Keratinocyte (primary cell): ENCODE results near the gene TMEM202. TPM values are rescaled to one million over a fixed set of nuclear protein-coding genes. Genes with fewer than 3 reads are reported as not detected.

Source experiments
- DNase-seq: peaks from one replicate; pipeline ENCODE4 v3.0.0-alpha.2; 2011; ENCODE audit warnings: low read depth, missing footprints, low spot score
- FAIRE-seq: peaks from 2 replicates; lab custom pipeline; 2011; peaks lifted over from hg19 to GRCh38; lab: Jason Lieb, UNC
- H2AFZ ChIP-seq: 2 replicates; pipeline ENCODE4 v1.6.0; 2012; ENCODE audit warnings: low read length, control low read depth, inconsistent platforms; ENCODE audit not compliant: control insufficient read depth
- H3K27ac ChIP-seq: 2 replicates; pipeline ENCODE4 v1.5.1; 2011; ENCODE audit warnings: low read length; ENCODE audit not compliant: control insufficient read depth, insufficient read depth
- H3K27me3 ChIP-seq: 3 replicates; pipeline ENCODE4 v1.6.0; 2011; ENCODE audit warnings: low read length; ENCODE audit not compliant: control insufficient read depth, insufficient read depth; ENCODE audit errors: extremely low read depth
- H3K36me3 ChIP-seq, 2 experiments: 2 replicates in 1 of 2; 3 replicates in 1 of 2; pipeline ENCODE4 v1.5.1; 2011; ENCODE audit warnings: low read length in 2 of 2, mild to moderate bottlenecking in 1 of 2; ENCODE audit not compliant: control insufficient read depth in 2 of 2, insufficient read depth in 2 of 2; ENCODE audit errors: extremely low read depth in 1 of 2
- H3K4me1 ChIP-seq: 3 replicates; pipeline ENCODE4 v1.5.1; 2011; ENCODE audit warnings: low read length; ENCODE audit not compliant: control insufficient read depth, insufficient read depth; ENCODE audit errors: extremely low read depth
- H3K4me2 ChIP-seq: 3 replicates; pipeline ENCODE4 v1.6.0; 2011; ENCODE audit warnings: low read depth, low read length; ENCODE audit not compliant: control insufficient read depth, insufficient read depth; ENCODE audit errors: extremely low read depth
- H3K4me3 ChIP-seq, 3 experiments: fragments of 200-600 bp in 1 of 3; sonication (generic) in 1 of 3; 2 replicates in 2 of 3; 3 replicates in 1 of 3; pipeline ENCODE4 v1.5.1; 2011 to 2016; ENCODE audit warnings: low read length in 3 of 3, mild to moderate bottlenecking in 3 of 3, control low read depth in 2 of 3, inconsistent platforms in 1 of 3, low read depth in 1 of 3, mixed read lengths in 1 of 3, mixed run types in 1 of 3, moderate library complexity in 1 of 3; ENCODE audit not compliant: control insufficient read depth in 2 of 3, insufficient read depth in 2 of 3; ENCODE audit errors: extremely low read depth in 1 of 3
- H3K79me2 ChIP-seq: 2 replicates; pipeline ENCODE4 v1.6.0; 2012; ENCODE audit warnings: low read length; ENCODE audit not compliant: control insufficient read depth, insufficient read depth
- H3K9ac ChIP-seq: 3 replicates; pipeline ENCODE4 v1.6.0; 2011; ENCODE audit warnings: low read length; ENCODE audit not compliant: control insufficient read depth, insufficient read depth; ENCODE audit errors: extremely low read depth
- H3K9me1 ChIP-seq: 3 replicates; pipeline ENCODE4 v1.6.0; 2011; ENCODE audit warnings: low read length; ENCODE audit not compliant: control insufficient read depth, insufficient read depth; ENCODE audit errors: extremely low read depth
- H3K9me3 ChIP-seq: 2 replicates; pipeline ENCODE4 v1.5.1; 2012; ENCODE audit warnings: low read depth, low read length; ENCODE audit not compliant: control insufficient read depth
- H4K20me1 ChIP-seq: 3 replicates; pipeline ENCODE4 v1.6.0; 2011; ENCODE audit warnings: low read length; ENCODE audit not compliant: control insufficient read depth, insufficient read depth; ENCODE audit errors: extremely low read depth
- EZH2 ChIP-seq: IDR thresholded peaks from one replicate; pipeline ENCODE4 v1.6.1; 2012; ENCODE audit warnings: inconsistent platforms, mild to moderate bottlenecking, low read length, moderate library complexity
- dilution Hi-C: fragments of 300-500 bp; cut with MboI; formaldehyde crosslinking; loops from one replicate; pipeline ENCODE4 v1.7.0; 2020; ENCODE audit warnings: low sequenced_read_pairs; ENCODE audit not compliant: extremely low pct_ligation_motif_present
- polyA plus RNA-seq, 5 experiments: library from polyadenylated mRNA; depleted of rRNA in 3 of 5; stranded (reverse) in 3 of 5; stranded (forward) in 1 of 5; unstranded in 1 of 5; fragments of >200 nt; gene quantifications; 1 replicate in 1 of 5; 2 replicates in 3 of 5; 3 replicates in 1 of 5; pipeline versions ENCODE4 v1.2.1 to v1.2.3, GENCODE V29; 2011 to 2012; ENCODE audit warnings: missing spikeins in 2 of 5, low read depth in 1 of 5, low replicate concordance in 1 of 5
- TF ChIP-seq, protein P1 (sequence below), 3 experiments: IDR thresholded peaks in 1 of 3; conservative IDR thresholded peaks in 1 of 3; optimal IDR thresholded peaks in 1 of 3; 2 replicates in 2 of 3; 3 replicates in 1 of 3; pipeline versions ENCODE3 to v1.5.1; 2011; ENCODE audit warnings: low read length in 3 of 3, mild to moderate bottlenecking in 3 of 3, moderate library complexity in 2 of 3, control low read depth in 1 of 3, inconsistent platforms in 1 of 3; ENCODE audit not compliant: insufficient read depth in 2 of 3; ENCODE audit errors: extremely low read depth in 1 of 3

TMEM202 gene
- polyA plus RNA-seq, 1 donor (not counting 4 experiments of a cell fraction or from before 2014, with no cell fraction given), result not detected

DNA sequence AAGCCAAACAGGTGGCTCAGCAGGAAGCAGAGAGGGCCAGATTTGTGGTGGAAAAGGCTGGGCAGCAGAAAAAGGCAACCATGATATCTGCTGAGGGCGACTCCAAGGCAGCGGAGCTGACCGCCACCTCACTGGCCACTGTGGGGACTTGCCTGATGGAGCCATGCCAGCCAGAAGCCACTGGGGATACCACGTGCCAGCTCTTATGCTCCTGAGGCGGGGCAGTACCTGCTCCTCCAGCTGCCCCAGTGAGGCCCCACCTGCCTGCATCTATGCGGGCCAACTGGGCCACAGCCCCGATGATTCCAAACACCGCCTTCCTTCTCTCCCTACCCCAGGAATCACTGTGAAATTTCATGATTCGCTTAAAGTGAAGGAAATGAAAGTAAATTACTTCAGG, 53.1 kb downstream of the TMEM202 start:
- Histone ChIP-seq H3K79me2 (no peaks in the 10 kb centered on the region), H3K4me1 (no peaks in the 10 kb centered on the region), H3K27ac (no peak overlapping the region), H3K27me3 (no peaks in the 10 kb centered on the region), H3K4me3 (no peak overlapping the region), H3K9ac (no peak overlapping the region), H3K9me3 (no peaks in the 10 kb centered on the region), H4K20me1 (no peaks in the 10 kb centered on the region), H3K4me2 (no peak overlapping the region), H3K36me3 (no peaks in the 10 kb centered on the region), H3K9me1 (no peaks in the 10 kb centered on the region), H2AFZ (no peak overlapping the region)
- TF ChIP-seq, protein P1, sequence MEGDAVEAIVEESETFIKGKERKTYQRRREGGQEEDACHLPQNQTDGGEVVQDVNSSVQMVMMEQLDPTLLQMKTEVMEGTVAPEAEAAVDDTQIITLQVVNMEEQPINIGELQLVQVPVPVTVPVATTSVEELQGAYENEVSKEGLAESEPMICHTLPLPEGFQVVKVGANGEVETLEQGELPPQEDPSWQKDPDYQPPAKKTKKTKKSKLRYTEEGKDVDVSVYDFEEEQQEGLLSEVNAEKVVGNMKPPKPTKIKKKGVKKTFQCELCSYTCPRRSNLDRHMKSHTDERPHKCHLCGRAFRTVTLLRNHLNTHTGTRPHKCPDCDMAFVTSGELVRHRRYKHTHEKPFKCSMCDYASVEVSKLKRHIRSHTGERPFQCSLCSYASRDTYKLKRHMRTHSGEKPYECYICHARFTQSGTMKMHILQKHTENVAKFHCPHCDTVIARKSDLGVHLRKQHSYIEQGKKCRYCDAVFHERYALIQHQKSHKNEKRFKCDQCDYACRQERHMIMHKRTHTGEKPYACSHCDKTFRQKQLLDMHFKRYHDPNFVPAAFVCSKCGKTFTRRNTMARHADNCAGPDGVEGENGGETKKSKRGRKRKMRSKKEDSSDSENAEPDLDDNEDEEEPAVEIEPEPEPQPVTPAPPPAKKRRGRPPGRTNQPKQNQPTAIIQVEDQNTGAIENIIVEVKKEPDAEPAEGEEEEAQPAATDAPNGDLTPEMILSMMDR (optimal IDR thresholded peaks at IDR 0.05 in 1 of 3, IDR thresholded peaks at IDR 0.05 in 1 of 3, conservative IDR thresholded peaks at IDR 0.05 in 1 of 3; ENCODE audit: extremely low read depth in 1 of 3, insufficient read depth in 2 of 3, low read length in 3 of 3), result no peak
- no peak for TF ChIP-seq EZH2
- dilution Hi-C loops, result no loop called here
- FAIRE-seq, result no peak
- DNase-seq, result no peak

DNA sequence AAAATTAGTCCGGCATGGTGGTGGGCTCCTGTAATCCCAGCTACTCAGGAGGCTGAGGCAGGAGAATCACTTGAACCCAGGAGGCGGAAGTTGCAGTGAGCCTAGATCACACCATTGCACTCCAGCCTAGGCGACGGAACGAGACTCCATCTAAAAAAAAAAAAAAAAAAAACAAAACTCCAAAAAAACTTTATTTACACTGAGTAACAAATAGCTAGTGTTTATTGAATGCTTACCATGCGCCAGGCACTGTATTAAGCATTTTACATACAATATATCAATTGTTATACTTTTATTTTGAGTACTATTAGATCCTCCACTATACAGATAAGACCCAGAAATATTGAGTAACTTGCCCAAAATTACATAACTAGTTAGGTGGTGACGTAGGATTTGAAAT, 58.6 kb downstream of the TMEM202 start:
- Histone ChIP-seq H2AFZ (no peak overlapping the region), H3K36me3 (no peaks in the 10 kb centered on the region), H3K9ac (no peak overlapping the region), H4K20me1 (no peaks in the 10 kb centered on the region), H3K79me2 (no peaks in the 10 kb centered on the region), H3K27ac (no peak overlapping the region), H3K9me3 (no peaks in the 10 kb centered on the region), H3K4me2 (no peak overlapping the region), H3K4me1 (no peaks in the 10 kb centered on the region), H3K4me3 (no peak overlapping the region), H3K27me3 (no peaks in the 10 kb centered on the region), H3K9me1 (no peaks in the 10 kb centered on the region)
- FAIRE-seq (no peak), DNase-seq (no peak)
- dilution Hi-C loops, result no loop called here
- TF ChIP-seq EZH2, result no peak
- TF ChIP-seq, protein P1 (optimal IDR thresholded peaks at IDR 0.05 in 1 of 3, IDR thresholded peaks at IDR 0.05 in 1 of 3, conservative IDR thresholded peaks at IDR 0.05 in 1 of 3; ENCODE audit: extremely low read depth in 1 of 3, insufficient read depth in 2 of 3, low read length in 3 of 3), result no peak

Other genes starting within 250 kb of the TMEM202 start
- 2.5 to 7.8 TPM (median 5.7 TPM) in 3 replicates for gene GRAMD2A, start 200.5 kb upstream of the TMEM202 start, polyA plus RNA-seq
- gene PKM, start 167.1 kb upstream of the TMEM202 start, polyA plus RNA-seq, result 3,138 to 3,414 TPM (median 3,352 TPM) in 3 replicates
- 36.8 to 55.4 TPM (median 51.0 TPM) in 3 replicates for gene PARP6, start 125.8 kb upstream of the TMEM202 start, polyA plus RNA-seq
- 0.04 to 0.12 TPM in 2 of 3 replicates, not detected in the other for gene CELF6, start 78.1 kb upstream of the TMEM202 start, polyA plus RNA-seq
- 50.7 to 53.5 TPM (median 52.1 TPM) in 3 replicates for gene HEXA, start 22.3 kb upstream of the TMEM202 start, polyA plus RNA-seq
- 46.9 to 70.6 TPM (median 50.6 TPM) in 3 replicates for gene ARIH1, start 76.0 kb downstream of the TMEM202 start, polyA plus RNA-seq